Fibroblast of lung (primary cell): Measurements from ENCODE around the gene PTPRE.

ENCODE experiments used
- EZH2 ChIP-seq: IDR thresholded peaks from 2 replicates; pipeline ENCODE4 v1.5.1; 2012; ENCODE audit warnings: low read length, control low read depth, mild to moderate bottlenecking; ENCODE audit errors: missing control alignments
- TF ChIP-seq, protein P1 (sequence below), 2 donors: IDR thresholded peaks in 1 of 2; conservative IDR thresholded peaks in 1 of 2; 1 replicate in 1 of 2; 2 replicates in 1 of 2; pipeline ENCODE4 v1.5.1; 2011 to 2012; ENCODE audit warnings: low read length in 2 of 2, control low read depth in 1 of 2, inconsistent platforms in 1 of 2, low read depth in 1 of 2, mild to moderate bottlenecking in 1 of 2

DNA sequence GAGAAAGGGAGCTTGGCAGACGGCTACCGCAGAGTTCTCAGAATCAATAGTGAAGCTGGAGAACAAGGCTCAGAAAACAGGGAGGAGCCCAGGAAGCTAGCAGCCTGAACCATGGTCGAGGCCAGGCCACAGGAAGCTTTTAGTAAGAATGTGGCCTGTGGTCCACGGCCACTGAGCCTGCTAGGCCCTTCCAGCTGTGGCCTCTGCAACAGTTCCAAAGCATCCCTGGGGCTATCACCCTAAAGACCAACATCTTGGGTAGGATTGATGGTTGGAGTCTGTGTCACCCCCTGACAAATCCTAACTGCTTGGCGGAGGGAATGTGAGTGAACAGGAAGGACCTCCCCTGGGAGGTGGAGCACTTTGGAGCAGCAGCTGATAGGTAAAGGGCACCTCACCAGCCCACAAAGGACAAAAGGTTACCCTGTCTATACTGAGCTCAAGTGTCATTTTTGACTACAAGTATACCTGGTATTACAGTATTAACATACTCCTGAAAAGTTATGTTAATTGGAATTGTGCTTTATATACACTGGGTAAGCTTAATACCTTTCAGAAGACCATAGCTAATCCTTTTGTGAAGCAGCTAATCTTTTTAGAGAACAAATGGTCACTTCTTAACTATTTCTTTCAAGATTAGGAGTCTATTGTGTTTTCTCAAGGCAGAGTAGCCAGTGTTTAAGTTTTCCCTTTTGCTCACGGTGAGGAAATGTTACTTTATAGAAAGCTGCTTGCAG lies 18.7 kb downstream of the PTPRE start:
- TF ChIP-seq, protein P1, sequence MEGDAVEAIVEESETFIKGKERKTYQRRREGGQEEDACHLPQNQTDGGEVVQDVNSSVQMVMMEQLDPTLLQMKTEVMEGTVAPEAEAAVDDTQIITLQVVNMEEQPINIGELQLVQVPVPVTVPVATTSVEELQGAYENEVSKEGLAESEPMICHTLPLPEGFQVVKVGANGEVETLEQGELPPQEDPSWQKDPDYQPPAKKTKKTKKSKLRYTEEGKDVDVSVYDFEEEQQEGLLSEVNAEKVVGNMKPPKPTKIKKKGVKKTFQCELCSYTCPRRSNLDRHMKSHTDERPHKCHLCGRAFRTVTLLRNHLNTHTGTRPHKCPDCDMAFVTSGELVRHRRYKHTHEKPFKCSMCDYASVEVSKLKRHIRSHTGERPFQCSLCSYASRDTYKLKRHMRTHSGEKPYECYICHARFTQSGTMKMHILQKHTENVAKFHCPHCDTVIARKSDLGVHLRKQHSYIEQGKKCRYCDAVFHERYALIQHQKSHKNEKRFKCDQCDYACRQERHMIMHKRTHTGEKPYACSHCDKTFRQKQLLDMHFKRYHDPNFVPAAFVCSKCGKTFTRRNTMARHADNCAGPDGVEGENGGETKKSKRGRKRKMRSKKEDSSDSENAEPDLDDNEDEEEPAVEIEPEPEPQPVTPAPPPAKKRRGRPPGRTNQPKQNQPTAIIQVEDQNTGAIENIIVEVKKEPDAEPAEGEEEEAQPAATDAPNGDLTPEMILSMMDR (conservative IDR thresholded peaks at IDR 0.05 in 1 of 2, IDR thresholded peaks at IDR 0.05 in 1 of 2; ENCODE audit: low read depth in 1 of 2, low read length in 2 of 2), result no peak
- no peak for TF ChIP-seq EZH2
